CD4-positive, alpha-beta T cell treated with Interleukin-17A for 4 hours (primary cell): ENCODE data around the gene ST3GAL2.

Source experiments
- DNase-seq: peaks from one replicate; pipeline ENCODE4 v3.0.0-alpha.2; 2020; ENCODE audit warnings: mixed read lengths

Gene ST3GAL2

DNA sequence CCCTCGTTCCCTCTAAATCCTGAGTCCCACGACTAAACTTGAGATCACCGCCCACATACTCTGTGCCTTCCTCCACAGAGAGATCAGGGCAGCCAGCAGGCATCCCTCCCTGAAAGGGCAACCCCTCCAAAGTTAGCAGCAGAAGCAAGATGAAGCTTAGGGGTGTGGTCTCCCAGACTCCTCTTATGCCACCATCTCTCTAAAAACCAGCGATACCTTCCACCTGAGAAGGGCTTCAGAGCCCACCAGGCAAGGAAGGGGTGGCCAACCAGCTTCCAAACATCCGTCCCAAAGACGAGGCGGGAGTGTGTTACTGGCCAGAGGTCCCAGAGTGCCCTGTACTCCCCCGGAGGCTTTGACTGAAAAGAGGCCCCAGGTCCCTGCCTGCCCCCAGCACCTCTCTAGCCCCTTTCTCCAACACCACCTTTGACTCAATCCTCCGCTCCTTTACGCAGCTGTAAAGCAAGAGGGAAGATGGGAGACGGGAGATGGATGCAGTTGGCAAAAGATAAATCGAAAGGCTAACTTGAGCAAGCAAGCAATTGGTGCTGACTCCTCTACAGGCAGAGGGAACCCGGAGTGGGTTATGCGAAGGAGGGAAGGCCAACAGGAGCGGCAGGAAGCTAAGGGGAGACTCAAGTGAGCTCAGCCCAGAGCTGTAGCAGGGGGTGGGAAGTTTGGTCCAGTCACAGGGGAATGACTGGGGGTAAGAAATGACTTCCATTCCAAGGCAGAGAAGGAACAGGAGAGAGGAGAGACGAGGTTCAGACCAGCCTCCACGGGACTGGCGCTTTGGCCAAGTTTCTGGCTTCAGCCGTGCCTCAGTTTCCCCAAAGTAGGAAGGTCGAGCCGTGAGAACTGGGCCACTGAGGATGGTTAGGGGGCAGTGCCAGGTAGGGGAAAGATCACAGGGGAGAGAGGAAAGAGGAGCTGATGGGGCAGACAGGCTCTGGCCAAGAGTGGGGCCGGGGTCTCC is 1.0 kb downstream of the ST3GAL2 start:
- DNase-seq, result peak; percentile 46

DNA sequence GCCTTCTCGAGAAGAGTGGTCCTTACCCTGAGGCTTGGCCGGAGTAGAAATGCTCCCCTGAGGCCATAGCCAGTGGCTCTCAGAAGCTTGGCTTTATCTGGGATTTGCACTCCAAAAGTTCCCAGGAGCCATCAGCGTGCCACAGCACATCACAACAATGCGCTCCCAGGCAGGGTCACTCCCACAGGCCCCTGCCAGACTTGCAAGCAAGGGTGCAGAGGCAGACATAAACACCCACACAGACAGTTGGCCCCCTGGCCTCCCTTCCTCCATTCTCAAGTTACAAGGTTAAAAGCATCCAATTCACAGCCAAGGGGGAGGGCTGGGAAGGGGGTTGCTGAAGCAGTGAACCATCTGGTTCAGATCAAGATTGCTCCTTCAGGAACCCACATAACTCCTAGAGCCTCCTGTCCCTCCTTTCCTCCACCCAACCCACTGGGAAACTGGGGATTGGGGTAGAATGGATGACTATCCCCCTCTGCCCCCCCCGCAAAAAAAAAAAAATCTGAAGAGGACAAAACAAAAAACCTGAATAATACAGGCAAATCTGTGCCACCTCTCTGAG is 1.8 kb downstream of the ST3GAL2 start:
- no peak for DNase-seq

DNA sequence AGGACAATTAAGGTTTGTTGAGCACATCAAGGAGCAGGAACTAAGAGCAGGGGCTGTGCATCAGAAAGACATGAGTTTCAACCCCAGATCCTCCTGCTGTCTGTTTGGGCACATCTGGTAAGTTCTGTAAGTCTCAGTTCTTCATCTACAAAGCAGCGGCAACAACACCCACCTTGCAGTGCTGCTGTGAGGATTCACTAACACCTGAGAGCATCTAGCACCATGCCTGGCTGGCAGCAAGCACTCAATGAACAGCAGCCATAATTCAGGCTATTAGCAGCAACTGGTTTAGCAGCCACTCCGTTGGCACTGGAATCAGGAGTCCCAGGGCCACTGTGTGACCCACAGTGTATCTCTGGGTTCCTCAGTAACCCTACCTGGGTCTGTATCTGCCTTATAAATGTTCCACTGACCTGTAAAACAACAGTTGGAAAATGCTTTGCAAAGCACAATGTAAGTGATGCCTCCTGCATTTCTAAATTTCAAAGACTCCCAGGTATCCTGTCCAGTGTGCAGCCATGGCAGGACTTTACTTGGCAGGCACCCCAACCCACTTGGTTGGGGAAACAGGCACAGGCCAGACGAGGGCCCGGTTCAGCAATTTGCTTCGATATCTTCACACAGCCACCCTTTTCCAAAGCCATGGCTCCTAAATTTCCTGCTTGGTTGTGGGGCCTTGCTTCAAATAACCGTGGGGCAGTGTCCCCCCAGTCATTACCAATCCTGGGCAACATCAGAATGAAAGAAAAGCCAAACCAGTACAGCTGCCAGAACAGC is 4.2 kb downstream of the ST3GAL2 start:
- DNase-seq, result no peak

DNA sequence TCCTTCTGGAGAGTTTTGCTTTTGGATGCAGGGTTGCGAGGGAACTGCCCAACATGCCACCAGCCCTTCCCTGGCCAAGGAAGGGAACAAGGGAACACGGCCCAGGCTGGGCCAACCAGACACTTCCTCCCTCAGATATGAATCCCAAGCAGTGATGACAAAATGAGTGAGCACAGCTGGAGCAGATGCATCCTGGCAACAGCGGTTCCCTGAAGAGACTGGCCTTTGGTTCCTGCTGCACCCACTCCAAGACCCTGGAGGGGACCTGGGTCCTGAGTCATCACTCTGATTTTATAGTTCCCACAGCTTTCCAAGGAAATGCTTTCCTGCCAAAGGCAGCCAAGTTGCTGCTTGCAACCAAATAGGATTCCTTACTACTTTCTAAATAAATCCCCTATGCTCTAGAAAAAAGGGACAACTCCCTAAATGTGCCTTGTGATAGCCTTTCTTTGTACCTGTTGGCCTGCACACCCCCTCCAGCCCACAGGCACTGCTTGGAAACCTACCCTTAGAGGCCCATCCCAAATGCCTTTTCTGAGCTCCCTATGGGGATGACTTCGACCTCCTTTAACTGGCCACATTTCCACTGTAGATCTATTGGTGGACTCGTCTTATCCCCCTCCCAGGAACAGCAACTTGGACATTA is 5.3 kb downstream of the ST3GAL2 start:
- no peak for DNase-seq

DNA sequence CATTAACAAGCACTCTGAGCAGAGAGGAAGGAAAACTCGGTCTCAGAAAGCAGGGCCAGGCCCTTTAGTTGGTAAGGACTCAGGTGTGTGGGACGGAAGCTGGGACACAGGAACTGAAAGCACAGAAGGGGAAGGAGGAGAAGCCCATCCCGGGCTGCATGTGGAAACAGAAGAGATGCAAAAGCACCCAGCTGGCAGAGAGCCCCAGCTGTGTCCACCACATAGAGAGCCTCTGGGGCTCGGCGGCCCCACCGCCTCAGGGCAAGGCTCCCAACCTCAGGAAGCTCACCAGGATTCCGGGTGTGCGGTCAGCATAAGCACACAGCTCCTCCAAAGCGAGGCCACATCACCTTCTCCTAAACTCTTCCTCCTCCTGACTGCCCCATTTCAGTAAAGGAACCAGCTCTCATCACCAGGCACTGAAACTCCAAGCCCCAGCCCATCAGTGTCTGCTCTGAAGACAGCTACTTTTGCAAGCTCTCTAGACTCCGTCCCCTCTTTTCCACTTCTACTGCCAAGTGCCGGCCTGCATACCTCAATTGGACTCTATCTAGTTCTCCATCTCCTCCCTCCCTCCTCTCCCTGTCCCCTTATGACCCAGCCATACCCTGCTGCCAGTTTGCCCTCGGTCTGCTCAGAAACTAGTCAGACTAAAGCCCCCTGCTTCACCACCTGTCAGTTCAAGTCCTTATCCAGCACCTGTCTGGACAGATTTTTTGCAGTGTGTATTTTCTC is 6.0 kb downstream of the ST3GAL2 start:
- no peak for DNase-seq

DNA sequence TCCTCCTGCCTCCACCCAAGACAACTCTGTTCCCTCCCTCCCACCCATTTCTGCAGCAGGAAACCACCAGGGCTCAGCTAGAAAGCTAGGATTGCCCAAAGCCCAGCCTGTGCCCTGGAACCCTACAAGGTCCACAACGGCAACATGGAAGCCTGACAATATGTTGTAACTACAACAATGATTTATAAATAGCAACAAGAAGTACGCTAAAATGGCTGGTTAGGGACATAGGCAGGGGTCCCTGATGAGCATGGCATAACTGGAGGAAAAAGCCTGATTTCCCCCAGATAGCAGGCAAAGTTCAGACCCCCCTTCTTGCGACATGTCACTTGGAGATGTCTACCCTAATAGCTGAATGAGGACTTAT is 6.6 kb downstream of the ST3GAL2 start:
- DNase-seq, result no peak

DNA sequence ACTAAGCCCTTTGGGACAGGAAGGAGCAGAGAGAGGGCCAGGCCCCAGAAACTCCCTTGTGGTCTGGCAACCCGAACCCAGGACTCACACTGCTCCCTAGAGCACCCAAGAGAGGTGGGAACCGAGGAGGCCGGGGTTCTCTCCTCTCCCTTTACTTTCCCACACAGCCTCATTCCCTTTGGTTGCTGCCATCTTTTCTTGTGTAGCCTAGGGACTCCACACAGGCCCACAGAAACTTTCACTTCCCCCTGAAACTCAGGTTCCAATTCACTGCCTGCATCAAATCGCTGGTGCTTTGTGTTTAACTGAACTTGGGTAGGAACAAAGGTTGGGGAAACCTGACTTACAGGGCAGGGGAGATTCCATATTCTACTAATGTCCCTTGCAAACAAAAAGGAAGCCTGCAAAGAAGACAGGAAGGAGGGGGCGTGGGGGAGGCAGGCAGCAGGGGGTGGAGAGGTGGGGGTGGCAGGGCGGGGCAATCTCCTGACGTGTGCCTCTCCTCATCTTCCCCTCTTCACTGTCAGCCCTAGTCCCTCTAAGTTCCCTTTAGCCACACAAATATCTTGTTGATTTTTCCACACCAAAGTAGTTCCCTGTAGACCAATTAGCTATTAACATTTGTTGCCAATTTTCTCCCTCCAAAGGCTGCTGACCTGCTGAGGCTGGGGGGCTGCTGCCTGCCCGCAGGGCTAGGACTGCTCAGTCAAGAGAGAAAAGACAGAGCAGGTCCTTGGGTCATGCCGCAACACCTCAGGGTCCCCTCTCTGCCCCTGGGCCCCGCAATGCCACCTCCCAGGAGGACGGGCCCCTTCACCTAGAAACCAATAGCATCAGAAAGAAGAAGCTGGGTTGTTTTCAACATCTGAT is 8.0 kb downstream of the ST3GAL2 start:
- DNase-seq, result peak; percentile 79

DNA sequence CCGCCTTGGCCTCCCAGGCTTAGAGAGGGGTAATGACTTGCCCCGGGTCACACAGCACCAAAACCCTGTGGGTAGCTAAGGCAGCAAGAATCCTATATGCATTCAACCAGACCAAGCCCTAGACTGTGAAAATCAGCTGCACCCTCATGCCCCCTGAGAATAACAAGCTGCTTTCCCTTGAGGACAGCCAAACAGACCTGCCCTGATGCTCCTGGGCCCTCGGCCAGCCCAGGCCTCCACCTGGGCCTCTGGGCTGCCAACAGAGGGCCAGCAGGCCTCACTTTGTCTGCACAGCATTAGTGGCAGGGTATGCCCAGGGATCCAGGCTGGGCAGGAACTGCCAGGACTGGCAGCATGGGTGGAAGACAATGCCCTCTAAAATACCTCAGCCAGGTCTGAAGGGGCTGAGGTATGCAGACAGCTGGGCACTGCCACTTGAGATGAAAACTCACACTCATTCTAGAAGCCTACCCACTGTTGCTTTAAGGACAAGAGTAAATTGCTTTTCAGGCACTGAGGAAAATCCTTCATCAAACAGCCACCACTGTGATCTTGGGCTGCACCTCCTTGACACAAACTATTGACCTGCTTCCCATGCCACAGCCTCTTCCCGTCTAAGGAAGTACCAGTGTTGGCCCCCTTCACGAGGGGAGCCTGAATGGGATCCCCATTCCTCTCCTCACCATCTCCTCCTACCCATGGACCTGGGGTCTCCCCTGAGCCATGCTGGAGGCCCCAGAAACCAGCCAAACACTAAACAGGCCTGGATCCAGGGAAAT is 8.8 kb downstream of the ST3GAL2 start:
- DNase-seq, result no peak

DNA sequence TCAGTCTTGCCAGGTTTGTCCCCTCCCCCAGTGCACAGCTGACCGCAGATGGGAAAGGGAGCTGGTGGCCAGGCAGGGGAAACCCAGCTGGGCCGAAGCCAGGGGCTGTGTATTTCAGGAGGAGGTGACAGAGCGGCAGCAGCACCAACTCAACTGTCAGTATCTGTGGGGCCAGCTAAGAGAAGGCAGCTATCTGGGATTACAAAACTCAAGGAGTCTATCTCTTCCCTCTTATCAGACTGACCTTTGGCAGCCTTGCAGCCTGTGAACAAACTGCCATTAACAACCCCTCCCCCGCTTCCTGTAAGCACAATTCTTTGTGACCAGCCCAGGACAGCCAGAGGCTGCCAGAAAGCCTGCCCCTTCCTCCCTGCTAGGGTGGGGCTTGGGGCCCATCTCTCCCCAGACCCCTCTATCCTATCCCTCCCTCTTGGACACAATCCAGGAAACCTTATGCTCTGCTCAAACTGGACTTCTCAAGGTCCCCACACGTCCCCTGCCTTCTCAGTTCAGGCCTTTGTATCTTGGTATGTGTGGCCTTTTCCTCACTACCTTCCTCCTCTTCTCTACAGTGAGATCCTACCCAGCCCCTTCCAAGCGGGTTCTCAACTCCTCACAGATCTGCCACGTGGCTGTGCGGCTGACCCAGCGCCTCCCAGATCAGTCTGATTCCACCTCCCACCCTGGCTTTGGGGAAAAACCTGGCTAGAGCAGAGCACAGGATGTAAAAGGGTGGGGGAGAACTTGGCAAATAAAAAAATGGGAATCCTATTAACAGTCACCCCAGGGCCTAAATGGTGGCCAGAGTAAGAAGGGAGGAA is 10.5 kb downstream of the ST3GAL2 start:
- peak; percentile 37 for DNase-seq

DNA sequence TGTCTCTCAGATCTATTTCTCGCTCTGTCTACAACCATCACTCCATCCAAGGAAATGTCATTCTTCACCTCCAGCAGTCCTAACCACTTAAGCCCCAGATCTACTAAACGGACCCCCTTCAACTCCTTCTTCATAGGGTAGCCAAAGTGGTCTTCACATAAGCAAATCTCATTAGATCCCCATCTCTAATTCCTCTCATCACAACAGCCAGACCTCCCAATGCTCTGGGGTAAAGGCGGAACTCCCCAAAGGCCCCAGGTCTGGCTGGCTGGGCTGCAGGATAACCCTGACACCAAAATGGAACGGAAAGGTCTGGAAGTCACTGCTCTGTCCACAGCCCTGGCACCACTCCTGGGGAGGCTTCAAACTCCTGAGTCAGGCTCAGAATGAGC is 11.1 kb downstream of the ST3GAL2 start:
- no peak for DNase-seq

DNA sequence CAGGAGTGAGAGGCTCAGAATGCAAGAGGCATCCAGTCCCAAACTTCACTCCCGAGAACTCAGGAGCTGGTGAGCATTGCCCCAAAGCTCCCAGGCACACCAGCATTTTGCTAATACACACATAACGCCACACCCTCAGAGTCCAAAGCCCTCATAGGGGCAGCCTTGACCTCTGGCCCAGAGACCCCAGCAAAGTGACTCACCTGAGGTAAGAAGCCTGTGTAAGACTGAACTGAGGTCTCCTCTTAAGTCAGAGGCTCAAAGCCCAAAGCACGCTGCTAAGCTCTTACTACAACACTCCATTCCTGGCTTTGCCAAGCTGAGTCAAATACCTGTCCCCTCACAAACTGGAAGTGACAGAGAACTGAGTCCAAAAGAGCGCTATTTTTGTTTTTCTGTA is 16.4 kb downstream of the ST3GAL2 start:
- DNase-seq, result no peak

DNA sequence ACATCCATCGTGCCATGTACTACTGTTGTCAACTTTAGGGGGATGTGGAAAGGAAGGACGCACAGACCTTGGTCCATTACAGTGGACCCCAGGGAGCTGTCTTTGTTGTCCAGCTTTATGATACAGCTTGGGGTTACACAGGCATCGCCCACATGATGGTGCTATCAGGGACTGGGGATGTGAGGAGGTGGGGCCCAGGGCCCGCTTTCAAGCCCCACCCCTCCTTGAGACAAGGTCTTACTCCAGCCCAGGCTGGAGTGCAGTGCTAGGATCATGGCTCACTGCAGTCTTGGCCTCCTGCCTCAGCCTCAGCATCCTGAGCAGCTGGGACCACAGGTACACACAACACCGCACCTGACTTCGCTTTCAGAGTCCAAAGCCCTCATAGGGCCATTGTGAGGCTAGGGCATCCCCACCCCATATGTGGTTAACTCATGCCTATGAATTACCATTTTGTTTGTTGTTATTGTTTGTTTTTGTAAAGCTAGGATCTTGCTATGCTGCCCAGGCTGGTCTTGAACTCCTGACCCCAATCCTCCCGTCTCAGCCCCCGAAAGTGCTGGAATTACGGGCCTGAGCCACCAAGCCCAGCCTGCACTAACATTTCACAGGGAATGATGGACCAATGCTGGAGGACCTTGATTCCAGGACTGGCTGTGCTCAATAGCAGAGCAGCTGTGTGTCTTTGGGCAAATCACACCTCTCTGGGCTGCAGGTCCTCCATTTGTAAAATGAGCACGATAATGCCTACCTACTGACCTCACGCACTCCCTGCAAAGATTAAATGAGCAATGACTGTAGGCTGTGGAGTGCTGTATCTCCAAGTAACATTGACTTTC is 17.2 kb downstream of the ST3GAL2 start:
- no peak for DNase-seq

DNA sequence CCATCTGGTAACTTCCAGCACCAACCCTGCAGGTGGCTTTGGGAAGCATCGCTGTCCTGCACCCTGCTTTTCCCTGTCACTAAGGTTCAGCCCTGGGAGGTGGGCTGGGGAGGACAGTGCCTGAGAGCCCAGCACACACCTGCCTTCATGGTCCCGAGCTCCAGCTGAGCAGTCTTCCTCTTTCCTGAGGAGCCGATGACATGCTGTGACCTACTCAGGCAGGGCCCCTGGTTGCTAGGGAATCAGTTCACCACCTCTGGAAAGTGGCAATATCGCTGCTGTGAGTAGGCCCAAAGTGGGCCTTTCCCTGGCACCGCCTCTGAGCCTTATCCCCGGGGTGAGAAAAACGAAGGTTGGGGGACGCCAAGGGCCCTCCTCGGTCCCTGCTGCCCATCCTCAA is 17.9 kb downstream of the ST3GAL2 start:
- no peak for DNase-seq

DNA sequence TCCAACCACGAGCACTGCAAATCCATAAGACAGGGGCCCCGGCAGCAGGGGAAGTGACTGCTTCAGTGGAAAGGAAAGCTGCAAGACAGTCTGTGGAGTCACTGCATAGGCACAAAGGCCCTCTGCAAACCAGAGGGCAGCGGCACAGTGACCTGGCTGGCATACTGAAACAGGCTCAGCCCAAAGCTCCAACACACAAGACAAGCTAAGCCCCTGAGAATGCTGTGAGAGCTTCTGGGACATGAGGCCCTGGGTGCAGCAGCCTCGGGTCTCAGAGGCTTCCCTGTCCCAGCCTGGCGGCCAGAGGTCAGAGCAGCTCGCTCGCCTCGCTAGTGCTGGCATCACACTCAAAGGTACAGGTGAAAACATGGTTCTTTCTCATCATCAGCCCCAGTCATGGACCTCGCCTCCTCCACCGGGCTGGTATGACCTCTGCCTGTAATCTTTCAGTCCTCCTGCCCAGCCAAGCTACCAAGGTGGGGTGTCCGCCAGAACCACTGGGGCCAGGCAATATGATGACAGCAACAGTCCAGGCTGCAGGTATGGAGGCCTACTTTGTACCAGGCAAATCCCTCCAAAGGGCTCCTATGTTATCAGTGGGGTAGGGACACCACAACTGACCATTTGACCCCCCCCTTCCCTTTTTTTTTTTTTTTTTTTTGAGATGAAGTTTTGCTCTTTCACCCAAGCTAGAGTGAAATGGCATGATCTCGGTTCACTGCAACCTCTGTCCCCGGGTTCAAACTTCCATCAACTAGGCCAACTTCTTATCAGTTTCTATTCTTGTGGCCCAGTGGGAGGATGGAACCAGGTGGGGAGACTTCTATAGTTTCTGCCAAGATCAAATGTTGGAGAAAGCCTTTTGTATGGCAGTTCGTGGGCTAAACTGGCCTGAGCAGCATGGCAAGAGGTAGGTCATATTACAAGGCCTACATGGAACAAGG is 19.2 kb downstream of the ST3GAL2 start:
- DNase-seq, result no peak

DNA sequence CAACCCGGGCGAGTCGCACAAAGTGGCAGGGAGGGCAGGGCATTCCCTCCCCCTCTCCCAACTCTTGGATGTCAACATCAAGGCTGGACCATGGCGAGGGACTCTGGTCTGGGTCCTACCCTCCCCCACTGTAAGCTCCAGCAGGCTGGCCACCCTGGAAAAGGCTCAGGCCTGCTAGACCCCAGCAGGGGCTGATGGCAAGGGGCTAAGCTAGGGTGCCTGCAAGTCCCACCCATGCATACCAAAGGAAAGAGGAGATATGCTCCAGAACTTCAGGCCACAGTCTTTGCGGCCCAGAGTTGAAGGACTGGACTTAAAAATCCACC is 19.9 kb downstream of the ST3GAL2 start:
- DNase-seq, result no peak

DNA sequence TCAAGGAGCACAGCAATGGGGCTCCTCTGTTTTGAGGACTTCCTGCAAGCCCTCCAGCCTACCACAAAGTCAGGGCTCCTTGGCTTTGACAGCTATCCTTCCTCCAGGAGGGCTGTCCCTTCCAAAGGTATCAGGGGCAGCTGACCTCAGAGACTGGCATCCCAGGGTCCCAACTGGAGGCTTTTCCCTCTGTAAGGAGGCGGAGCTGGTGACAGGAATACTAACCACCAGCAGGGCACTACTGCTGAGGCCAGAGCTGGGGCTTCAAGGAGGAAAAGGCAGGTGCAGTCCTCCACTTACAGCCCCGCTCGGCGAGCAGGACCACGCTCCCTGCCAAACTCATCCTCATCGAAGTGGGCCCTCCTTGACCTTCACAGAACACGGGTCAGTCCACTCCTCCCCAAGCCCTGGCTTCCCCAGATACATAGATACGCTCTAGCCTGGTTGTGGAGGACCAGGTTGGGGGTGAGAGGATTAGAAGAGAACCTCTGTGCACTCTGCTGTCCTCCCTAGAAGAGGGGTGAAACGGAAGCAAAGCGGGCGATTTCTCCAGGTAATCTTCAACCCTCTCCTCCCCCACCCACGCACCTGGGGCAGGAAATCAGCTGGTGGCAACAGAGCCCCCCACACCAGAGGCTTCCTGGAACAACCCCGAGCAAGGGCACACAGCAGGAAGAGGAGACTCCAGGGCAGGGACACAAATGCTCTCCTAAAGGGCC is 20.5 kb downstream of the ST3GAL2 start:
- peak; percentile 38 for DNase-seq

DNA sequence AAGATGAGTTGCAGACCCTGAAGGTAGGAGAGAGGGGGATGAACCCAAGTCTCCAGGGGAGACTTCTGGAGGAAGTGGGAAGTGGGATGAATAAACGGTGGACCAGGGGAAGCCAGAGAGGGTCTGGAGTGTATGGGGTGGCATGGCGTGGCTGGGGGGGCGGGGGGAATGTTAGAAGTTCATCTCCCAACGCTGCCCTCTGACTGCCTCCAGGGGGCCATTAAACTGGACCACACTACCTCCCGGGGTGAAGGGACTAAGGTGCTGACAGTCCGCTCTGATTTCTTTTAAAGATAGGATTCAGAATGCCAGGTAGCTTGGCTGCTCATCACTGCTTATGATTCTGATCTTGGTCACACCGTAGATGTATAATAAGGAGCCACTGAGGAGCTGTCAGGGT is 21.2 kb downstream of the ST3GAL2 start:
- no peak for DNase-seq
